HEK293T (cell line): Measurements from ENCODE around the gene ALK.

Source experiments
- ARNT ChIP-seq: fragments of 450-650 bp; IDR thresholded peaks from 2 replicates; pipeline ENCODE4 v1.6.1; 2017; ENCODE audit warnings: mild to moderate bottlenecking
- BHLHE40 ChIP-seq: fragments of 450-650 bp; IDR thresholded peaks from 2 replicates; pipeline ENCODE4 v1.6.1; 2016; ENCODE audit warnings: mild to moderate bottlenecking, moderate library complexity, borderline replicate concordance
- ELF4 ChIP-seq: fragments of 450-650 bp; IDR thresholded peaks from 2 replicates; pipeline ENCODE4 v1.6.1; 2017; ENCODE audit warnings: antibody characterized with exemption
- FOXA1 ChIP-seq: fragments of 450-650 bp; IDR thresholded peaks from 2 replicates; pipeline ENCODE4 v1.6.1; 2016; ENCODE audit warnings: mild to moderate bottlenecking
- FOXK2 ChIP-seq: fragments of 450-650 bp; IDR thresholded peaks from 2 replicates; pipeline ENCODE4 v1.6.1; 2016; ENCODE audit warnings: mild to moderate bottlenecking
- FOXM1 ChIP-seq: fragments of 450-650 bp; IDR thresholded peaks from 2 replicates; pipeline ENCODE4 v1.6.1; 2017; ENCODE audit warnings: mild to moderate bottlenecking, borderline replicate concordance
- L3MBTL2 ChIP-seq: fragments of 450-650 bp; conservative IDR thresholded peaks from 2 replicates; pipeline ENCODE4 v1.6.1; 2016; ENCODE audit warnings: mild to moderate bottlenecking
- LEF1 ChIP-seq: fragments of 450-650 bp; IDR thresholded peaks from 2 replicates; pipeline ENCODE4 v1.6.1; 2017; ENCODE audit warnings: mild to moderate bottlenecking, borderline replicate concordance
- SP1 ChIP-seq: fragments of 450-650 bp; IDR thresholded peaks from 2 replicates; pipeline ENCODE4 v1.6.1; 2017
- SUZ12 ChIP-seq: fragments of 450-650 bp; IDR thresholded peaks from 2 replicates; pipeline ENCODE4 v1.6.1; 2016; ENCODE audit warnings: mild to moderate bottlenecking
- TARDBP ChIP-seq: fragments of 450-650 bp; IDR thresholded peaks from 2 replicates; pipeline ENCODE4 v1.6.1; 2016
- ZNF384 ChIP-seq: fragments of 450-650 bp; IDR thresholded peaks from 2 replicates; pipeline ENCODE4 v1.6.1; 2016

GRCh38 chr2:29807082-29807481 is 114.3 kb downstream of the ALK start:
- TF ChIP-seq BHLHE40 = no peak
- TF ChIP-seq ARNT = no peak
- TF ChIP-seq FOXM1 = no peak
- no peak for TF ChIP-seq LEF1
- no peak for TF ChIP-seq ZNF384
- no peak for TF ChIP-seq SP1
- TF ChIP-seq FOXA1 = no peak
- TF ChIP-seq SUZ12 = no peak
- TF ChIP-seq TARDBP = no peak
- TF ChIP-seq L3MBTL2 = no peak
- TF ChIP-seq ELF4 = no peak
- no peak for TF ChIP-seq FOXK2
